HCT116 (cell line): ENCODE results near the gene OVOL1. TPM values are rescaled to one million over a fixed set of nuclear protein-coding genes. Genes with fewer than 3 reads are reported as not detected.
"Not testable (repeated sequence)": the region's sequence is repeated elsewhere in the genome, so short reads cannot be mapped to it uniquely, and the experiment has no call there.

ENCODE experiments used
- ATAC-seq: fragments of 200-7000 bp; cut with Tn5 transposase; 2 replicates; pipeline ENCODE4 v1.9.1; 2020; ENCODE audit warnings: mild to moderate bottlenecking, moderate library complexity
- BruUV-seq: library from RNA; stranded (reverse); fragments of 400-500 nt; replicated peaks from 2 replicates; lab custom pipeline; 2021; lab: Mats Ljungman, UMichigan
- CTCF ChIA-PET: fragments of 300-600 bp; sonication (Branson Sonifier 250); formaldehyde crosslinking; loops from one replicate; lab custom pipeline; 2021; ENCODE audit warnings: antibody characterized with exemption; lab: Charles Lee
- POLR2A ChIA-PET: fragments of 300-600, 350-600 bp; sonication (Branson Sonifier 250); formaldehyde crosslinking; loops from one replicate; lab custom pipeline; 2021; ENCODE audit warnings: antibody characterized with exemption; lab: Charles Lee
- RAD21 ChIA-PET, 2 experiments: fragments of 300-600 bp; sonication (Branson Sonifier 250); formaldehyde crosslinking; loops; one replicate each; lab custom pipeline; 2023; ENCODE audit warnings: low total read pairs in 2 of 2; ENCODE audit not compliant: uncharacterized antibody in 2 of 2, unreplicated experiment in 2 of 2, low non-redundant PET in 1 of 2; lab: Charles Lee
- DNase-seq: peaks from one replicate; pipeline ENCODE4 v3.0.0-alpha.2; 2010; ENCODE audit warnings: low read depth, low spot score
- H2AFZ ChIP-seq: fragments of 200-600 bp; shearing (Covaris generic), sonication (generic); 2 replicates; pipeline ENCODE4 v1.6.1; 2017; ENCODE audit warnings: low read depth, mixed run types, mixed read lengths, antibody characterized with exemption, low read length; ENCODE audit not compliant: poor library complexity, severe bottlenecking
- H3K27ac ChIP-seq: 2 replicates; pipeline ENCODE4 v1.5.1; 2012; ENCODE audit warnings: low read depth, low read length
- H3K27me3 ChIP-seq: fragments of 200-600 bp; sonication (generic); 2 replicates; pipeline ENCODE4 v1.6.1; 2016; ENCODE audit warnings: mixed run types, low read length, mixed read lengths; ENCODE audit not compliant: insufficient read depth
- H3K36me3 ChIP-seq, 2 experiments: fragments of 200-500 bp in 1 of 2; fragments of 200-600 bp in 1 of 2; sonication (Bioruptor generic) in 1 of 2; sonication (generic) in 1 of 2; 2 replicates each; pipeline versions ENCODE4 v1.5.1 to v1.6.1; 2014 to 2016; ENCODE audit warnings: low read length in 2 of 2, inconsistent platforms in 1 of 2, mixed read lengths in 1 of 2, mixed run types in 1 of 2; ENCODE audit not compliant: insufficient read depth in 2 of 2, control insufficient read depth in 1 of 2
- H3K4me1 ChIP-seq, 2 experiments: fragments of 200-600 bp in 1 of 2; sonication (generic) in 1 of 2; 2 replicates each; pipeline versions ENCODE4 v1.5.1 to v1.6.1; 2012 to 2017; ENCODE audit warnings: low read length in 2 of 2, inconsistent platforms in 1 of 2, mild to moderate bottlenecking in 1 of 2, mixed read lengths in 1 of 2, mixed run types in 1 of 2, moderate library complexity in 1 of 2; ENCODE audit not compliant: insufficient read depth in 2 of 2, control insufficient read depth in 1 of 2
- H3K4me2 ChIP-seq: fragments of 200-600 bp; sonication (generic); 2 replicates; pipeline ENCODE4 v1.6.1; 2017; ENCODE audit warnings: mixed run types, low read length, mixed read lengths
- H3K4me3 ChIP-seq, 2 experiments: fragments of 200-600 bp in 1 of 2; sonication (generic) in 1 of 2; replicated peaks in 1 of 2; 2 replicates each; pipeline ENCODE4 v1.5.1; 2011 to 2016; ENCODE audit warnings: low read length in 2 of 2, control low read depth in 1 of 2, low read depth in 1 of 2, mild to moderate bottlenecking in 1 of 2, mixed read lengths in 1 of 2, mixed run types in 1 of 2
- H3K79me2 ChIP-seq: fragments of 200-600 bp; sonication (generic); 2 replicates; pipeline ENCODE4 v1.6.1; 2017; ENCODE audit warnings: mild to moderate bottlenecking, mixed run types, low read length, moderate library complexity, mixed read lengths; ENCODE audit not compliant: insufficient read depth
- H3K9ac ChIP-seq: fragments of 200-600 bp; sonication (generic); 2 replicates; pipeline ENCODE4 v1.6.1; 2016; ENCODE audit warnings: low read length, mixed read lengths
- H3K9me2 ChIP-seq: fragments of 200-600 bp; sonication (generic), shearing (Covaris generic); 2 replicates; pipeline ENCODE4 v1.6.1; 2017; ENCODE audit warnings: mixed run types, mild to moderate bottlenecking, moderate library complexity; ENCODE audit not compliant: insufficient read depth
- H3K9me3 ChIP-seq, 2 experiments: fragments of 200-500 bp in 1 of 2; fragments of 200-600 bp in 1 of 2; sonication (Bioruptor generic) in 1 of 2; sonication (generic) in 1 of 2; 2 replicates each; pipeline ENCODE4 v1.6.1; 2014 to 2017; ENCODE audit warnings: low read length in 2 of 2, mixed read lengths in 2 of 2, inconsistent platforms in 1 of 2, low read depth in 1 of 2, mild to moderate bottlenecking in 1 of 2, mixed run types in 1 of 2, moderate library complexity in 1 of 2; ENCODE audit not compliant: control insufficient read depth in 1 of 2, insufficient read depth in 1 of 2
- H4K20me1 ChIP-seq: fragments of 200-600 bp; sonication (generic), shearing (Covaris generic); 2 replicates; pipeline ENCODE4 v1.6.1; 2017; ENCODE audit warnings: mixed run types, mild to moderate bottlenecking, moderate library complexity; ENCODE audit not compliant: insufficient read depth
- ZNF274 ChIP-seq: fragments of 200-500 bp; sonication (Bioruptor generic); IDR thresholded peaks from 2 replicates; pipeline ENCODE4 v1.6.1; 2014; ENCODE audit warnings: mild to moderate bottlenecking, low read depth, low read length, inconsistent platforms
- intact Hi-C: fragments of 100-400 bp; cut with micrococcal nuclease; formaldehyde crosslinking; loops from 2 replicates; pipeline ENCODE4 v1.10.0; 2022
- total RNA-seq: library from RNA; stranded (reverse); gene quantifications from one replicate; pipeline ENCODE4 v1.2.1, GENCODE V29; 2021; ENCODE audit not compliant: unreplicated experiment

Gene OVOL1
- total RNA-seq, 1 experiment from 2014 or later = 14.7 TPM

- no peaks in the 10 kb centered on the region for H4K20me1 ChIP-seq
- RAD21 ChIA-PET = no interaction called here
- no TSS peak for BruUV-seq
- no peaks in the 10 kb centered on the region for H3K27me3 ChIP-seq
- CTCF ChIA-PET = interaction anchor here (0.9 kb wide), 1 partner anchor 12 kb away, joined by 3 read pairs; no protein-coding TSS in a partner anchor
- no peaks in the 10 kb centered on the region for H3K9me2 ChIP-seq
- DNase-seq = no peak
- no peak overlapping the region for H3K9ac ChIP-seq
- H3K4me1 ChIP-seq = peaks cover 2 to 14% of the 10 kb centered on the region in 2 experiments; a peak in 2 of 4 replicates
- ATAC-seq = no peak
- H3K36me3 ChIP-seq = no peaks in the 10 kb centered on the region
- no peak overlapping the region for H2AFZ ChIP-seq
- no peaks in the 10 kb centered on the region; a peak in 1 of 4 replicates for H3K9me3 ChIP-seq
- H3K4me3 ChIP-seq = no peak overlapping the region
- intact Hi-C loops = no loop called here
- POLR2A ChIA-PET = no interaction called here
- H3K4me2 ChIP-seq = no peak overlapping the region
- no peaks in the 10 kb centered on the region for H3K79me2 ChIP-seq
- H3K27ac ChIP-seq = no peak overlapping the region
- no peak for TF ChIP-seq ZNF274
Measured at GRCh38 chr11:65767406-65767805, 19.5 kb upstream of the OVOL1 start.

DNA sequence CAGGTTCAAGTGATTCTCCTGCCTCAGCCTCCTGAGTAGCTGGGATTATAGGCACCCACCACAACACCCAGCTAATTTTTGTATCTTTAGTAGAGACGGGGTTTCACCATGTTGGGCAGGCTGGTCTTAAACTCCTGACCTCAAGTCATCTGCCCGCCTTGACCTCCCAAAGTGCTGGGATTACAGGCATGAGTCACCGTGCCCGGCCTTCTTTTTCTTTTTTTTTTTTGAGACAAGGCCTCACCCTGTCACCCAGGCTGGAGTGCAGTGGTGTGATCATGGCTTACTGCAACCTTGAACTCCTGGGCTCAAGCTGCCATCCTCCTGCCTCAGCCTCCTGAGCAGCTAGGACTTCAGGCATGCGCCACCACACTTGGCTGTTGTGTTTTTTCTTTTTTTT is 19.1 kb upstream of the OVOL1 start:
- CTCF ChIA-PET, intact Hi-C loops, H3K27ac ChIP-seq, BruUV-seq, H3K4me2 ChIP-seq, H3K9me2 ChIP-seq, H3K9ac ChIP-seq, ATAC-seq, POLR2A ChIA-PET, H3K79me2 ChIP-seq, DNase-seq, H3K4me3 ChIP-seq, H3K27me3 ChIP-seq, H2AFZ ChIP-seq, H3K9me3 ChIP-seq, H3K36me3 ChIP-seq, H4K20me1 ChIP-seq: not testable (repeated sequence)
- RAD21 ChIA-PET = interaction anchor here in 1 of 2 experiments (0.7 kb wide), 1 partner anchor 41 kb away, joined by 3 read pairs; no protein-coding TSS in a partner anchor
- peaks cover 2 to 14% of the 10 kb centered on the region in 2 experiments; a peak in 2 of 4 replicates for H3K4me1 ChIP-seq
